ENCODE results near the gene GOSR2. TPM values are rescaled to one million over a fixed set of nuclear protein-coding genes. Genes with fewer than 3 reads are reported as not detected.

The GOSR2 gene
- total RNA-seq, 1 experiment from 2014 or later, result 36.5 TPM

DNA sequence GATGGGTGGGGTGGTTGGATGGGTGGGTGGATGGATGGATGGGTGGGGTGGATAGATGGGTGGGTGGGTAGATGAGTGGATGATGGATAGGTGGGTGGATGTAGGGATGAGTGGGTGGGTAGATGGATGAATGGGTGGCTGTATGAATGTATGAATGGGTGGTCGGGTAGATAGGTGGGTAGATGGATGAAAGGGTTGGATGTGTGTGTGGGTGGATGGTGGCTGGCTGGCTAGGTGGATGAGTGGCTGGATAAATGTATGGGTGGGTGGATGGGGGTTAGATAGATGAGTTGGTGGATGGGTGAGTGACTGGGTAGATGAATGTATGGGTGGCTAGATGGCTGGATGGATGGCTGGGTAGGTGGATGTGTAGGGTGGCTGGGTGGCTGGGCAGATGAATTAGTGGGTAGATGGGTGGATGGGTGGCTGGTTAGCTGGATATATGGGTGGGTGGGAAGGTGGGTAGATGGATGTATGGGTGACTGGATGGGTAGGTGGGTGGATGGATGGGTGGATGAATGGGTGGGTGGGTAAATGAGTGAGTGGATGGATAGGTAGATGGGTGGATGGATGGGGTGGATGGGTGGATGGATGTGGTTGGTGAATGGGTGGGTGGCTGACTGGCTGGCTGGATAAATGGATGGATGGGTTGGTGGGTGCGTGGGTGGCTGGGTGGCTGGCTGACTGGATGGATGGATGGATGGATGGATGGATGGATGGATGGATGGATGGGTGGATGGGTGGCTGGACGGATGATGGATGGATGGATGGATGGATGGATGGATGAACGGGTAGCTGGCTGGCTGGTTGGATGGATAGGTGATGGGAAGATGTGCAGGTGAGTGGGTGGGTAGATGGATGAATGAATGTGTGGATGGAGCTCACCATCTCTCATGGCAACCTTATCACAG lies 18.9 kb upstream of the GOSR2 start:
- Histone ChIP-seq H3K27ac (ENCODE audit: low read length) (no peak overlapping the region), H3K27me3 (ENCODE audit: control insufficient read depth, insufficient read depth, low read length) (no peaks in the 10 kb centered on the region), H3K9me3 (ENCODE audit: control insufficient read depth, insufficient read depth, low read depth, low read length) (no peaks in the 10 kb centered on the region), H3K36me3 (ENCODE audit: control insufficient read depth, insufficient read depth, low read length) (no peaks in the 10 kb centered on the region), H3K4me3 (ENCODE audit: low read depth in 2 of 2, low read length in 2 of 2) (no peak overlapping the region), H3K4me1 (ENCODE audit: control insufficient read depth, insufficient read depth, low read length) (no peaks in the 10 kb centered on the region)
- DNase-seq (ENCODE audit: low read depth, low spot score) (no peak), ATAC-seq (no peak)
- in situ Hi-C loops (cut with HindIII; ENCODE audit: low pct_unique_long_range_greater_than_20kb, low sequenced_read_pairs) (no loop called here), intact Hi-C loops (cut with micrococcal nuclease; ENCODE audit: unreplicated experiment) (no loop called here)
- TF ChIP-seq SIN3A (IDR thresholded peaks at IDR 0.05; ENCODE audit: borderline replicate concordance, insufficient read depth, low read depth, low read length), result no peak
- TF ChIP-seq, protein P1, sequence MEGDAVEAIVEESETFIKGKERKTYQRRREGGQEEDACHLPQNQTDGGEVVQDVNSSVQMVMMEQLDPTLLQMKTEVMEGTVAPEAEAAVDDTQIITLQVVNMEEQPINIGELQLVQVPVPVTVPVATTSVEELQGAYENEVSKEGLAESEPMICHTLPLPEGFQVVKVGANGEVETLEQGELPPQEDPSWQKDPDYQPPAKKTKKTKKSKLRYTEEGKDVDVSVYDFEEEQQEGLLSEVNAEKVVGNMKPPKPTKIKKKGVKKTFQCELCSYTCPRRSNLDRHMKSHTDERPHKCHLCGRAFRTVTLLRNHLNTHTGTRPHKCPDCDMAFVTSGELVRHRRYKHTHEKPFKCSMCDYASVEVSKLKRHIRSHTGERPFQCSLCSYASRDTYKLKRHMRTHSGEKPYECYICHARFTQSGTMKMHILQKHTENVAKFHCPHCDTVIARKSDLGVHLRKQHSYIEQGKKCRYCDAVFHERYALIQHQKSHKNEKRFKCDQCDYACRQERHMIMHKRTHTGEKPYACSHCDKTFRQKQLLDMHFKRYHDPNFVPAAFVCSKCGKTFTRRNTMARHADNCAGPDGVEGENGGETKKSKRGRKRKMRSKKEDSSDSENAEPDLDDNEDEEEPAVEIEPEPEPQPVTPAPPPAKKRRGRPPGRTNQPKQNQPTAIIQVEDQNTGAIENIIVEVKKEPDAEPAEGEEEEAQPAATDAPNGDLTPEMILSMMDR (IDR thresholded peaks at IDR 0.05), result no peak
- no peak for TF ChIP-seq REST (IDR thresholded peaks at IDR 0.05; ENCODE audit: insufficient read depth in 1 of 2, low read depth in 2 of 2, low read length in 1 of 2)
- no peak for TF ChIP-seq POLR2AphosphoS5 (IDR thresholded peaks at IDR 0.05; ENCODE audit: low read depth, low read length)
- no peak for TF ChIP-seq TCF7L2 (IDR thresholded peaks at IDR 0.05; ENCODE audit: low read depth, low read length)
- ChIA-PET CTCF (no interaction called here), POLR2A (interaction anchor here (0.7 kb wide), 1 partner anchor 78 kb away, joined by 4 read pairs; no protein-coding TSS in a partner anchor)
- no TSS peak for BruUV-seq (replicated peaks)

GRCh38 chr17:46908068-46908737 lies 14.8 kb upstream of the GOSR2 start:
- no TSS peak for BruUV-seq (replicated peaks)
- no peak for ATAC-seq
- Histone ChIP-seq H3K9me3 (ENCODE audit: control insufficient read depth, insufficient read depth, low read depth, low read length) (no peaks in the 10 kb centered on the region), H3K4me3 (ENCODE audit: low read depth in 2 of 2, low read length in 2 of 2) (no peak overlapping the region), H3K27me3 (ENCODE audit: control insufficient read depth, insufficient read depth, low read length) (no peaks in the 10 kb centered on the region), H3K36me3 (ENCODE audit: control insufficient read depth, insufficient read depth, low read length) (no peaks in the 10 kb centered on the region), H3K4me1 (ENCODE audit: control insufficient read depth, insufficient read depth, low read length) (no peaks in the 10 kb centered on the region), H3K27ac (ENCODE audit: low read length) (no peak overlapping the region)
- in situ Hi-C loops (cut with HindIII; ENCODE audit: low pct_unique_long_range_greater_than_20kb, low sequenced_read_pairs) (no loop called here), intact Hi-C loops (cut with micrococcal nuclease; ENCODE audit: unreplicated experiment) (no loop called here)
- TF ChIP-seq, protein P1 (IDR thresholded peaks at IDR 0.05), result no peak
- no peak for TF ChIP-seq POLR2AphosphoS5 (IDR thresholded peaks at IDR 0.05; ENCODE audit: low read depth, low read length)
- TF ChIP-seq TCF7L2 (IDR thresholded peaks at IDR 0.05; ENCODE audit: low read depth, low read length), result no peak
- no peak for TF ChIP-seq SIN3A (IDR thresholded peaks at IDR 0.05; ENCODE audit: borderline replicate concordance, insufficient read depth, low read depth, low read length)
- TF ChIP-seq REST (IDR thresholded peaks at IDR 0.05; ENCODE audit: insufficient read depth in 1 of 2, low read depth in 2 of 2, low read length in 1 of 2), result no peak
- DNase-seq (ENCODE audit: low read depth, low spot score), result no peak
- CTCF ChIA-PET, result no interaction called here
- POLR2A ChIA-PET, result no interaction called here

All from Panc1 (cell line).